ENCODE results near the gene KLF18.
"Not testable (repeated sequence)": the region's sequence is repeated elsewhere in the genome, so short reads cannot be mapped to it uniquely, and the experiment has no call there.

Gene KLF18

DNA sequence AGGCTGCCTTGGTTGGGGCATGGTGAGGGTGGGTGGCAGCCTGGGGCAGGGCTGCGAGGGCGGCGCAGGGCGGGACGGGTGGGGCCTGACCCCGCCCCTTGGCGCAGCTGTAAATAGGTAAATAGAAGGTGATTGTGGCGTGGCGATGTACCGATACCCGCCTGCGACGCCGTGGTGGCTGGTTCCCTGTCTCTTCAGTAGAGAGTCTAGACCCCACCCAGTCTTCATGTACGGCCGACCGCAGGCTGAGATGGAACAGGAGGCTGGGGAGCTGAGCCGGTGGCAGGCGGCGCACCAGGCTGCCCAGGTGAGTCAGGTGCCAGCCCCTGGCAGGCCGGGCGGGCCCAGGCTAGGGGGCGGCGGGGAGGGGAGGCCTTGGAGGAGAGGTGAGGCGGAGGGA, 22.7 kb downstream of the KLF18 start, which contains the start of gene KLF17:
TSS of gene KLF17 (plus strand) at position 140 of the 400 bp plus-strand sequence. CDS start at position 227, 87 bp downstream.
- TF ChIP-seq, protein P1, sequence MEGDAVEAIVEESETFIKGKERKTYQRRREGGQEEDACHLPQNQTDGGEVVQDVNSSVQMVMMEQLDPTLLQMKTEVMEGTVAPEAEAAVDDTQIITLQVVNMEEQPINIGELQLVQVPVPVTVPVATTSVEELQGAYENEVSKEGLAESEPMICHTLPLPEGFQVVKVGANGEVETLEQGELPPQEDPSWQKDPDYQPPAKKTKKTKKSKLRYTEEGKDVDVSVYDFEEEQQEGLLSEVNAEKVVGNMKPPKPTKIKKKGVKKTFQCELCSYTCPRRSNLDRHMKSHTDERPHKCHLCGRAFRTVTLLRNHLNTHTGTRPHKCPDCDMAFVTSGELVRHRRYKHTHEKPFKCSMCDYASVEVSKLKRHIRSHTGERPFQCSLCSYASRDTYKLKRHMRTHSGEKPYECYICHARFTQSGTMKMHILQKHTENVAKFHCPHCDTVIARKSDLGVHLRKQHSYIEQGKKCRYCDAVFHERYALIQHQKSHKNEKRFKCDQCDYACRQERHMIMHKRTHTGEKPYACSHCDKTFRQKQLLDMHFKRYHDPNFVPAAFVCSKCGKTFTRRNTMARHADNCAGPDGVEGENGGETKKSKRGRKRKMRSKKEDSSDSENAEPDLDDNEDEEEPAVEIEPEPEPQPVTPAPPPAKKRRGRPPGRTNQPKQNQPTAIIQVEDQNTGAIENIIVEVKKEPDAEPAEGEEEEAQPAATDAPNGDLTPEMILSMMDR (IDR thresholded peaks at IDR 0.05), result no peak
- no peak within 1 kb of the TSS for H3K27ac ChIP-seq
- H3K9me3 ChIP-seq, result no peaks in the 10 kb centered on the region
- H3K4me1 ChIP-seq (ENCODE audit: control insufficient read depth in 1 of 2, insufficient read depth in 1 of 2, low read depth in 1 of 2, low read length in 1 of 2), result no peaks in the 10 kb centered on the region
- H3K27me3 ChIP-seq, result peaks cover 3% of the 10 kb centered on the region
- no peak within 1 kb of the TSS for H3K4me3 ChIP-seq (ENCODE audit: low read depth in 1 of 2, low read length in 1 of 2)
- no peaks in the 10 kb centered on the region for H3K36me3 ChIP-seq

DNA sequence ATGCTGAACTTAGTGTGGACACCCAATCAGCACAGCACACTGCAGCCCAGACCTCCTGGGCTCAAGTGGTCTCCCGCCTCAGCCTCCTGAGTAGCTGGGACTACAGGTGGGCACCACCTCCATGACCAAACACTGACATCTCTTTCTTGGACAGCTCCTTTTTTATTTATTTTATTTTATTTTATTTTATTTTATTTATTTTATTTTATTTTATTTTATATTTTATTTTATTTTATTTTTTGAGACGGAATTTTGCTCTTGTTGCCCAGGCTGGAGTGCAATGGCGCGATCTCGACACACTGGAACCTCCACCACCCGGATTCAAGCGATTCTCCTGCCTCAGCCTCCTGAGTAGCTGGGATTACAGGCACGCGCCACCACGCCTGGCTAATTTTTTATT, 24.2 kb downstream of the KLF18 start:
- not testable (repeated sequence) for H3K36me3 ChIP-seq; H3K4me1 ChIP-seq (ENCODE audit: control insufficient read depth in 1 of 2, insufficient read depth in 1 of 2, low read depth in 1 of 2, low read length in 1 of 2); H3K27me3 ChIP-seq; H3K27ac ChIP-seq; H3K4me3 ChIP-seq (ENCODE audit: low read depth in 1 of 2, low read length in 1 of 2); H3K9me3 ChIP-seq

DNA sequence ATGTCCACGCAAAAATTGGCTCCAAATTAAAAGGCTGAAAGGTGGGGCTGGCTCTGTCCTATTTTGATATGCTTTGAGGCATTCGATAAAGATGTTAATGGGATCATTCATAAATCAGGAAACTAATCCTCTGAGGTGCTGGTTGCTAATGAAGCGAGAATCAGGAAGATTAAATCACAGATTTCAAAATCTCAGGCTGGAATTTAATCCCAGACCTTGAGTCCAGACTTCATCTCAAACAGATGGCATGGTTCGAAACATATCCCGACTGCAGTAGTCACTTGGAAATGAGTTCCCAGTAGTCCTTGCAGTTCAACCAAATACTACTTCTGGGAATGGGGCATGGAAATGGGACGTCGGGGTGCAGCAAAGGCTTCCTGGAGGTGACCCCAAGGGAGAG, 27.3 kb downstream of the KLF18 start:
- Histone ChIP-seq H3K27me3 (no peaks in the 10 kb centered on the region), H3K4me1 (ENCODE audit: control insufficient read depth in 1 of 2, insufficient read depth in 1 of 2, low read depth in 1 of 2, low read length in 1 of 2) (no peaks in the 10 kb centered on the region), H3K4me3 (ENCODE audit: low read depth in 1 of 2, low read length in 1 of 2) (no peak overlapping the region), H3K27ac (no peak overlapping the region), H3K36me3 (no peaks in the 10 kb centered on the region), H3K9me3 (no peaks in the 10 kb centered on the region)
- TF ChIP-seq, protein P1 (IDR thresholded peaks at IDR 0.05), result no peak

DNA sequence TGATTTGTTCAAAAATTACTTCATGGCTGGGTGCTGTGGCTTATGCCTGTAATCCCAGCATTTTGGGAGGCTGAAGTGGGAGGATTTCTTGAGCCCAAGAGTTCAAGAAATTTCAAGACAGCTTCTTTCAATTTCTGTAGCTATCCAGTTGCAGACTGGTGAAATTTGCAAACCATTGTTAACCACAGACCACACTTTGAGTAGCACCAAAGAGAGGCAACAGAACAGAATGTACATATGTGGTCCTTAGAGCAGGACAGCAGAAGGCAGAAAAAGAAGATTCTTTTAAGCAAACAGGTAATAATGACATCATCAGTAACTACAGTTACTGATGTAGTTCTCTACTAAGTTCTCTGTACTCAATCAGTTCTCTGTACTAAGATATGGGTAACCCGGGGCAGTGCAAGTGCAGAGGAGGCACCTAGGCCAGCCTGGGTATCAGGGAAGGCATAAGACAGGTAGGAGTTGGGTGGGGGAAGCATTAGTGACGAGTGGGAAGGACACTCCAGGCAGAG, 28.3 kb downstream of the KLF18 start:
- Histone ChIP-seq H3K27ac (no peak overlapping the region), H3K4me3 (ENCODE audit: low read depth in 1 of 2, low read length in 1 of 2) (no peak overlapping the region), H3K9me3 (no peaks in the 10 kb centered on the region), H3K4me1 (ENCODE audit: control insufficient read depth in 1 of 2, insufficient read depth in 1 of 2, low read depth in 1 of 2, low read length in 1 of 2) (no peaks in the 10 kb centered on the region), H3K36me3 (no peaks in the 10 kb centered on the region), H3K27me3 (no peaks in the 10 kb centered on the region)
- TF ChIP-seq, protein P1 (IDR thresholded peaks at IDR 0.05), result no peak

DNA sequence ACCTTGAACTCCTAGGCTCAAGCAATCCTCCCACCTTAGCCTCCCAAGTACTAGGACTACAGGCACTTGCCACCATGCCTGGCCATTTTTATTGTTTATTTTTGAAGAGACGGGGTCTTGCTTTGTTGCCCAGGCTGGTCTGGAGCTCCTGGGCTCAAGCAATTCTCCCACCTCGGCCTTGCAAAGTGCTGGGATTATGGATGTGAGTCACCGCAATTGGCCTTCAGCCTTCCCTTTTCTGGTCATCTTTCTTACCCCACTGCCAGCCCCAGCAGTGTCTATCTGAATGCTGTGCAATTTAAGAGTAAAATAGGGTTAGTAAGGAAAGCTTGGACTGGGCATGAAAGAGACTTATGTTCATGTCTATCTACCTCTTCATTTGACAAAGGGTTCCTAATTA, 28.9 kb downstream of the KLF18 start:
- Histone ChIP-seq H3K36me3 (no peaks in the 10 kb centered on the region), H3K4me3 (ENCODE audit: low read depth in 1 of 2, low read length in 1 of 2) (no peak overlapping the region), H3K27me3 (no peaks in the 10 kb centered on the region), H3K27ac (no peak overlapping the region), H3K9me3 (no peaks in the 10 kb centered on the region), H3K4me1 (ENCODE audit: control insufficient read depth in 1 of 2, insufficient read depth in 1 of 2, low read depth in 1 of 2, low read length in 1 of 2) (no peaks in the 10 kb centered on the region)
- TF ChIP-seq, protein P1 (IDR thresholded peaks at IDR 0.05), result no peak

DNA sequence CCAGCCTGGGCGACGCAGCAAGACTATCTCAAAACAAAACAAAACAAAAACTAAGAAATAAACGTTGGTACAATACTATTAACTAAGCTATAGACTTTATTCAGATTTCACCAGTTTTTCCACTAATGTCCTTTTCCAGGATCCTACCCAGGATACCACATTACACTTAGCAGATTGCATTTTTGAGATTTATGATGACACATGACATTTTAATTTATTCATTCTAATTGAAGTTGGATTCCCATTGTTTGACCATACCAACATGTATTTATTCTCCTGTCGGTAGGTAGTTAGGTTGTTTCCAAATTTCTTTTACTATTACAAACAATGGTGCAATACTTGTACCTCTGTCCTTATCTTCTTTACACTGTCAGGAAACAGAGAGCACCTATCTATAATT, 29.6 kb downstream of the KLF18 start:
- no peak overlapping the region for H3K4me3 ChIP-seq (ENCODE audit: low read depth in 1 of 2, low read length in 1 of 2)
- no peaks in the 10 kb centered on the region for H3K36me3 ChIP-seq
- H3K27ac ChIP-seq, result no peak overlapping the region
- TF ChIP-seq, protein P1 (IDR thresholded peaks at IDR 0.05), result no peak
- H3K4me1 ChIP-seq (ENCODE audit: control insufficient read depth in 1 of 2, insufficient read depth in 1 of 2, low read depth in 1 of 2, low read length in 1 of 2), result no peaks in the 10 kb centered on the region
- no peaks in the 10 kb centered on the region for H3K27me3 ChIP-seq
- no peaks in the 10 kb centered on the region for H3K9me3 ChIP-seq
